GM18858 (cell line): ENCODE data around the gene GULP1.

Experiments used
- ATAC-seq: cut with Tn5 transposase; IDR thresholded peaks from one replicate; pipeline ENCODE4 v1.9.1; 2021; ENCODE audit not compliant: unreplicated experiment

GULP1 gene

DNA sequence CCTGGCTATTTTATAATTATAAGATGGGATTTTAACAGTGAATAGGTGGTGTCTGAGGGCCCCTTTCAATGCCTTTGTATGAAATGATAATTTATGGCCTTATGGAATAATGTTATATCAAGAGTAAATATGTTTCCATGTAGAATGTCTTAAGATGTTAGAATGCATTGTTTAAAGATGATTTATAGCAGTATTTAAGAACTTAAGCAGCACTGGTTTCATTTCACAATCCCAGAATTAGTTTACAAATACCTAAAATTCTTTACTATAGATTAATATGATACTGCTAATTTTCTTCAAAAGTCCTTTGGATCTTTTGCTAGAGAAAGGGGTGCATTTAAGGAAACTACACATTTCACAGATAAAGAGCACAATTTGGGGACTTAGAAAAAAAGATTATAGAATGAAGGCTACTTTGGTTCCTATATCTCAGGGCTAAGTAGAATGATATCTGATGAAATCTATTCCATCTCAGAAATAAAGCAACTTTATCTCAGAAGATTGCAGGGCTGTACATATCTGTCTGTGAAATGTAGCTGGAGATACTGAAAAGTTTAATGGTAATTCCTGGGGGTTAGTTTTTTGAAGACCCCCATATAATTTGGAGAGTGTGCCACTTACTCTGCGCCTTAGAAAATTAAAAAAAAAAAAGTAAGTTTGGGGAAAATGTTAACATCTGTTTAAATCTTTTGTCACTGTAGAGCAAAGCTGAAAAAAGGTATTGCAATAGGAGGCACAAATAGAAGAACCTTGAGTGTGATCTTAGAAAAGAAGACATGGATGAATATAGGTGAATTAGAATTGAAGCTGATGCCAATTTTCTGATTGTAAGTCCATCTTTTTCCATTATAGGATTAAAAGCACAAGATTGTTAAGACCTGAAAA, 123.4 kb downstream of the GULP1 start:
- no peak for ATAC-seq

DNA sequence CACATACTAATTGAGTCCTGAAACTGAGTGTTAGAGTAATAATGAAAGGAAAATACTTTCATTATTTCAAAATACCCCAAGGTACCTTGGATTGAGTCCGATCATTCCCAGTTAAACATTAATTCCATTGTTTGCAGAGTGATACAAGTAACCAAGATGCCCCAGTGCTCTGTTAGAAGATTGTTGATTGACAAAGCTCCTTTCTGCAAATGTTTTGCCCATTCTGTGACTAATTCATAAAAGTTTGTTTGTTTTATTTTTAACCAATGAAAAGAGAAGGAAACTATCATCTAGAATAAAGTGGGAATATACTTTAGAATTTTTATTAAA, 124.0 kb downstream of the GULP1 start:
- no peak for ATAC-seq

DNA sequence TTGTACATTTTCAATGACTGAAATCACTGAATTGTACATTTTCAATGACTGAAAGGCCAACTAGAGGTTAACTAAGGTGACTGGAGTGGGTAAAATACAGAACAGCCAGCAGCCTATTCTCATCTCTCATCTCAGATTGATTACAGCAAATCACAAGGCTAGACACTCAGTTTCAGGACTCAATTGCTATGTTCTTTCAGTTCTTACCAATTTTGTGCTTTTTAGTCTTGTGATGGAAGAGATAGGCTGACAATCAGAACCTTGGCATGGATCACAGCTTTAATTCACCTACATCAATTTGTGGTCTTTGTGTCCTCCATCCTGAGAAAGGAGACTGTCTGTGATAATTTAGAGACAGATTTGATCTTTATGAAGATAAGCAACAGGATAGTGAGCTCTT, 124.7 kb downstream of the GULP1 start:
- peak; percentile 39 for ATAC-seq

DNA sequence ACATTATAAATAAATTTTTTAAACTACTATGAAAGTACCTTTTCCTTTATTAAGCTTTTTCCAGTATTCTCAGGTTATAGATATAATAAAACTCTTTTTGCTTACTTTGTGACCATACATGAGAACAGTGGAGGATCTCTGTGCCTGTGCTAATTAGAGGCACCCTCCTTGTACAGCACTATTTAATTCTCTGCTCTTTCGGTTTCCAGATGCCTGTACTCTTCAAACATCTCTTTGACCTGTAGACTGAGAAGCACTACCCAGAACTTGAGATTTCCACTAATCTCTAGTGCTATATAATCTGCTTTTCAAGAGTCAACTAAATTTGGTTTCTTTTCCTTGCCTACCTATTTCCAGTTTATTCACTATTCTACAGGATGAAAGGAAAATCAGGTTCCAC, 131.1 kb downstream of the GULP1 start:
- no peak for ATAC-seq

DNA sequence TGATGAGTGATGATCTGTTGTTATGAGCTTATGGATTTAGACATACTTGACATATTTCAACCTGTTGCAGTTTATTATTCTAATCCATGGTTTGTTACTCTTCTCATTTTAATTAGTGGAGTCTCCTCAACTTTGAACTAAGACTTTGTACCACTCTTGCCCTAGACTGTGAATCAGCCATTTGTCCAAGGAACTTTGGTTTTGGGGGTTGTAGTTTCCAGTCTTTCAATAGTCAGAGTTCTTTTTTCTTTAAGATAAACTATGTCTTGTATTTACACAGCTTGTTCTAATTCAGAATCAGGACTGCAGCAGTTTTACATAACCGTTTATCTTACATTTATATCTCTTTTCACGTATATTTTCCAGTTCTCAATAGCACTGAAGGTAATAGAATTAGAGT, 133.6 kb downstream of the GULP1 start:
- no peak for ATAC-seq

DNA sequence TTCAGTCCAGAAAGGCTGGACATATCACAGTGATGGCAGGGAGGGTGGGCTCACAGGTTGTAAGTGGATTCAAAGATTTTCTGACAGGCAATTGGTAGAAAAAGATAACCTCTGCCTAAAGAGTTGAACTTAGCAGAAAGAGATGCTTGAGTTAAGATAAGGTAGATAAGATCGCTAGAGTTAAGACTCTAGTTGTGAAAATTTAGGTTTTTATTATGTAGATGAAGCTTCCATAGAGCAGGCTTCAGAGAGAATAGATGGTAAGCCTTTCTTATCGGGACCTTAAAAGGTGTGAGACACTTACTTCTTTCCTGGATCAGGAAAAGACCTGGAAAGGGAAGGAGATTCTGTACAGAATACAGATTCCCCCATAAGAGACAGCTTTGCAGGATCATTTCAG, 134.4 kb downstream of the GULP1 start:
- ATAC-seq: no peak

DNA sequence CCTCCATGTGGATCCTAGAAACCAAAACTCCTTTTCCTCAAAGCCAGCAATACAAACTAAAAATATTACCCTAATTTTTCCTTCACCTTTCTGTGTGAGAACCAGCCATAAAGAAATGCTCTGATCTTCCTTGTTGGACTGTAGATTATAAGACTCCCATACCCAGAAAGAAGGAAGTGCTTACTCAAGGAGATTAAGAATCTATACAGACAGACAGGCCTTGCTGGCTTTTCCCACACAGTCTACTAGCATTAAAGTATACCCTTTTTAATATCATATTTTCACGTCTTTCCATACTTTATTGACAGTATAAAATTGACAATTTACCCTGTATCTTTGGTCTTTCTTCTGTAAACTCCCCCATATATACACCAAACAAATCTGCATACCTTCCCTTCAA, 139.0 kb downstream of the GULP1 start:
- no peak for ATAC-seq

DNA sequence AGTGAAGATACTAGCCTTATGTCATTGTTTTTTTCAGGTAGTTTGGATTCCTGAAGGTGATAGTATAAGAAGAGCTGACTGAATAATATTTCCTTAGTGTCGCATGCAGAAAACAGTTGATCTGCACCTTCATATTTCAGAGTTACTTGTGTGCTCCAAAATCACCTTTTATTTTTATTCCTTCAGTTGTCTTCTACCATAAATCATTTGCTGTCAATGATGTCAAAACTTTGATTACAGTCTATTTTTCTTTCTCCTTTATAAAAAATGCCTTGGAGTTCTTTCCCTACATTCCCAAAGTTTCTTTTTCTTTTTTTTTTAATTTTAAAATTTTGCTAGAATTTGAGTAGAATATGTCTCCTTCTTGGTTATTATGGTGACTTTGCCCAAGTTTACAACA, 142.3 kb downstream of the GULP1 start:
- ATAC-seq: no peak

DNA sequence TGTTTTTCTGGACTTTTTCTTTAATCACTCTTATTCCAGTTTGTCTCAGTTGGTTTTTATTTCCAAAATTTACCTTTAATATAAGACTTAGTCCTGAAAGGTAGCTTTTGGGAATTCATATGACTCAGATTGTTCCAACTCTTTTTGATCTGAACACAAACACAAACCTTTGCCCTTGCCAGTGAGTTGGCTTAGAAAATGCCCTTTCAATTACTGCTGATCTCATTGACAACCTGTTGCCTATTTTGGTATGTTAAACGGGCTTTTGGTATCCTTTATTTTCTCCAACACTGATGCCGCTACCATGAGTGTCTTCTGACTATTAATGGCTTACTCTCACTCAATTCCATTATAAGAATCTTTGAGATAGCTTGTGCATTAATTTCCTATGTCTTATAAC, 143.4 kb downstream of the GULP1 start:
- ATAC-seq: no peak

DNA sequence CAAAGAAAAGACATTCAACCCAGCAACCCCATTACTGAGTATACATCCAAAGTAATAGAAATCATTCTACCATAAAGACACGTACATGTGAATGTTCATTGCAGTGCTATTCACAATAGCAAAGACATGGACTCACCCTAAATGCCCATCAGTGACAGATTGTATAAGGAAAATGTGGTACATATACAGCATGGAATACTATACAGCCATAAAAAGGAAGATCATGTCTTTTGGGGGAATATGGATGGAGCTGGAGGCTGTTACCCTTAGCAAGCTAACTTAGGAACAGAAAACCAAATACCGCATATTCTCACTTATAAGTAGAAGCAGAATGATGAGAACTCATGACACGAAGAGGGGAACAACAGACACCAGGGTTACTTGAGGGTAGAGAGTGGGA, 145.9 kb downstream of the GULP1 start:
- ATAC-seq: no peak

DNA sequence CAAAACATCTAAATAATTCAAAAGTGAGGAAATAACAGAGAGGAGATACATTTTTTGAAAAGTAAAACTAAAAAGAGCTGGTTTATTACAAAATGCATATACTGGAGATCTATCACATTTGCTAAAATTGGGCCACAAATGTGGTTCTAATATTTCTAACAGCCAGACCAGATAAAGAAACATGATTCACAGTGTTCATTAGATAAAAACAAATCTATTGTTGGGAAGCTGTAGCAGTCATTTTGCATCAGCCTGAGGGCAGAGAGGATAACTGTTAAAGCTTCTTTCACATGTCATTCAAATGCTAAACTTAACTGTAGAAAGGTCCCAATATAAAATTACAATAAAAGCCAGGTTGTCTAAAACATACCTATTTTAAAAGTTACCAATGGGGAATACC, 148.3 kb downstream of the GULP1 start:
- no peak for ATAC-seq

DNA sequence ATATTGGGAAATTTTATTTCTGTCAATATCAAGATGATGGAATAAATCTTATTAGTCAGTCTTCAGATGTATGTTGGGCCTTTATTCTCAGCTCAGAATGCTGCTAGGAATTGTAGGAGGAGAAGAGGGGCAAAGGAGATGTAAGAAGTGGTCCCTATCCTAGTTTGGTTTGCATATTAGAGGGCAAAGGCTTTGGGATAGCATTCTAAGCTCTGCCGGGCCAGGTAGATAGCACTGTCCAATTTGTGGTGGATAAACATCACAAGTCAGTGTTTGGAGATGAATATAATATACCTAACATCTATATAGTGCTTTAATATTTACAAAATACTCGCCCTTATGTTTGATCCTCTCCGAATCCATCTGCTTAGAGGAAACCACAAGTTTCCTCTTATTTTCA, 149.2 kb downstream of the GULP1 start:
- ATAC-seq: no peak

DNA sequence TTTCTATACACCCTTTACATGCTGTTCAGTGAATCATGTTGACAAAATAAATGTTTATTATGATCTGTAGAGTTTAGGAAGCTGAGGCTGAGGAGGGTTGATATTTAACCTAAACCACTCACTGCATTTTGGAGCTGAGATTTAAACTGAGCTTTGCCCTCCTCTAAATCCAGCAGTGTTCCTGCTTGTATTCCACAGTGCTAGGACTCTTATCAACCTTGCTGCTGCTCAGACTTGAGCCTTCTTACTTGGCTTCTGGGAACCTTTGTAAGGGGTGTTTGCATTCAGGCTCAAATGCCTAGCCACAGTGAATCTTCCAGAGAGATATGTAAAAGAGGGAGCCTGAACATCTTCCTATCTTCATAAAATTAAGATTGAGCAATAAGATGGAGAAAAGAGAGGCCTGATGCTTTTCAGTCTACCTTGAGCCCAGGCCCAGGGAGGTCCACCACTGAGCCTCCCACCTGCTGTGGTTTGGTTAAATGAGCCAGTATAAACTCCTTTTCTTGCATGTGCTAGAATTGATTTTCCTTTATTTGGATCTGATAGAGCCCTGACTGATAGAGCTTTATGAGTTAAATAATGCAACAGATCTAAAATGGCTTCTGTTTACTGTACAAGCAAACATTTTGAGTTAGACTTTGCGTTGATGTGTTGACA, 149.7 kb downstream of the GULP1 start:
- ATAC-seq: no peak

DNA sequence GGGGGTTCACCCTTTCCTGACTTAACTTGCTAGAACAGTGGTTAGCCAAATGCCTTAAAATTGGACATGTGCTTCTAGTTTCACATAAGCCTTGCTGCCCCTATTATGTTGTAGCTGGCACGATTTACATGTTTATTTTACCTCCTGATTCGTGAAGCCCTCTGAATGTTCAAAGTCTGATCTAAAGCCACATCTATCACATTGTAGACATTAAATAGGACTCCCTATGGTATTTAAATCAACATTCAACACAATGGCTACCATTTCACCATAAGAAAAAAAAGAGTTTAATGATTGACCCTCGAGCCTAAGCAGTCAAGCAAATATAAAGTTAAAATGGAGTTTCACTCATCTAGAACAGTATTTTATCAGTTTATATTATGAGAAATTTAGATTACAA, 151.5 kb downstream of the GULP1 start:
- no peak for ATAC-seq

DNA sequence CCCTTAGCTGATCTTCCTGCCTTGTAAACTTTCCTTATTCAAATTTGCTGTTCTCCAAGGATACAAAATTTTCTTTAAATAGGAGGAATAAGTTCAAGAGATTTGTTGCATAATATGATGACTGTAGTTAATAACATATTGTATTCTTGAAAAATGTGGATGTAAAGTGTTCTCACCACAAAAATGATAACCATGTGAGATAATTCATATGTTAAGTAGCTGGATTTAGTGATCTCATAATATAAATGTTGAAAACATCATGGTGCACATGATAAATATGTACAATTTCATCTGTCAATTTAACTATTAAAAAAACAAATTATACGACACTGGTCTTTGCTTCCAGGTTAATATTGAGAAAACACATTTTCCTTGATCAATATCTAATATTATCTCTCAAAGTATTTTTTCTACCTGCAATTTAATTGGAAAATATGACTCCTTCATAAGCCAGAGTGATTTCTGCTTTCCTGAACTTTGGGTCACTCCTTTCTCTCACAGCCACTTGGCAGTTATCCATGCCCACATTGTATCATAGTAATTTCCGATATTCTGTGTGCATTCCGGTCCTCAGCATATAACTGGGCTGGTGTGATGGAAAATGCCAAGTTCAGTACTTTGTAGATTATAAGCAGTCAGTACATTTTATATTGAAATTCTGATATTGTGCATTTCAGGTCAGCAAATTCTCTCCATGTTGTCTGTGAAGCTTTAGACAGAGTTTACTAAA, 152.6 kb downstream of the GULP1 start:
- no peak for ATAC-seq

DNA sequence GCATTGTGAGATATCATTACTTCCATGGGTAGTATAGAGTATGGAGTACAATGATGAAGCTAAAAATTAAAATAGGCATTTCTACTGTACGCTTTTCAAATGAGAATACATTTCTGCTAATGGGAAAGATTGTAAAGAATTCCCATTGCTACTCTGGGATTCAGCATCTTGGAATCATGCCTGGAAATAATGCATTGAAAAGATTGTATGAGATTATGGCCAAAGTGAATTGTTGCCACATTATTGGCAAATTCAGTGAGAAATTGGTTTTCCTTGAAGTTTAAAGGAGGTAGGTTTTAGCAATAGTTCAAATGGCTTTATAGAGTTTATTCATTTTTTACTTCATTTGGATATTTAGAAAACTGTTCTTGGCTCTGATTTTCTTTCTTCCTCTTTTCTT, 157.9 kb downstream of the GULP1 start:
- no peak for ATAC-seq

DNA sequence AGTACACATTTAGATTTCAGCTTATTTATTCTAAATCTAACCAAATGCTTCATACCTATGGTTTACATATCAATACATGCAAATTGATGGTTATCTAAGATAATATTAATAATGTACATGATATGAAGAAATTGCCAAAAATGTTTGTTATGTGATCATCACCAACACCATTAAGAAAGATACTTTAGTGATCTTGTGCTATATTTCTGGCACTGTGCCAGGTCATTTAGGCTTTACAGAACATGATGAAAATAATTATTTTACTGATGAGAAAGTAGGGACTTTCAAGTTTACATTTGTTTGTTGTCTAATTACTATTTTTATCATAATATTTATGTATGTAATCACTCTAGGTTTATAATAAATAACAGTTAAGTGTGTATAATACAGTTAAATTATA, 158.3 kb downstream of the GULP1 start:
- ATAC-seq: no peak

DNA sequence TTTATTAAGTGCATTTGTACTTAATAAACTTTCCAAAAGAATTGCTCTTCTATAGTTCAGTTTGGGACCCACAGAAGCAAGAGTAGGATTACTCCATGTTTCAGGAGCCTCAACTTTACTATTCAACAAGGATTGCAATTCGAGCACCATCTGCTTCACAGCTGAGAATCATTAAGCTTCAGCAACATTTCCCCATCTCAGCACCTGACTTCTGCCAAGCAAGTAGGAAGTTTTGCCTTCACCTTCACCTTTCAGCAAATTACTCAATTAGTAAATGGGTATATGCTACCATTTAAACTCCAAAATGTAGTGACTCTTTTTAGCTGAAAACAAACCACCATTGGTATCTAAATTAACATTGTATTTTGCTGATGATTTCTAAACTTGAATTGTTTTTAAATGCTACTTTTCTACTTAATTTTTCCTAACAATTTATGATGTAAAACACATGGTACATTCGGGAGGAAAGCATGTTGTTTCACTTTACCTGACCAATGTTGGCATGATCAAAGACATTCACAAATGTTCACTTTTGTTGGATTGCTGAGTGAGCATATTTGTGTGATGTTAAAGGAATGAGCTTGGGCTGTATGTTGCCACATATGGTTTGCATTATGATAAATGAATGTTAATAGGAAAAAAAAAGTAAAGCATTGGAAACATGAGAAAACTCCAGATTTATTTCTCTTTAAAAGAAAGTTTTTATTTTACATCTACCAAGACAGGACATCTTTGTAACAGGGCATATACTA, 159.2 kb downstream of the GULP1 start:
- ATAC-seq: no peak

DNA sequence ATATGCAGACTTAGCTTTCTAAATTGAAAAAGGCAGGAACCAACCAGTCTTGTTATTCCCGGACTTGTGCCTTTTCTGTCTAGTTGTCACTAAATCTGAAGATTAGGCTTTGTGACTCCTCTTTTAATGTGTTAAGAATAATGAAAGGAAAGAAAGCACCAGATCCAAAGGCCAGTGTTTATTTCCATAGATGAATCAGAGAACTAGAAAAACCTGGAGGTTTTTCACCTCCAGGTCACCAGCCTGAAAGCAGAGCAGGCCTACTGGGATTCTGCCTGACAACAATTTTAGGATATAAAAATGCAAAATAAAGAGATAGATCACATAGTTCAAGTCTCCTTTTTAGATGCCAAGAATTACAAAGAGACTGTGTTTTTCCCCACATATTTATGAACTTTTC, 160.4 kb downstream of the GULP1 start:
- ATAC-seq: no peak

DNA sequence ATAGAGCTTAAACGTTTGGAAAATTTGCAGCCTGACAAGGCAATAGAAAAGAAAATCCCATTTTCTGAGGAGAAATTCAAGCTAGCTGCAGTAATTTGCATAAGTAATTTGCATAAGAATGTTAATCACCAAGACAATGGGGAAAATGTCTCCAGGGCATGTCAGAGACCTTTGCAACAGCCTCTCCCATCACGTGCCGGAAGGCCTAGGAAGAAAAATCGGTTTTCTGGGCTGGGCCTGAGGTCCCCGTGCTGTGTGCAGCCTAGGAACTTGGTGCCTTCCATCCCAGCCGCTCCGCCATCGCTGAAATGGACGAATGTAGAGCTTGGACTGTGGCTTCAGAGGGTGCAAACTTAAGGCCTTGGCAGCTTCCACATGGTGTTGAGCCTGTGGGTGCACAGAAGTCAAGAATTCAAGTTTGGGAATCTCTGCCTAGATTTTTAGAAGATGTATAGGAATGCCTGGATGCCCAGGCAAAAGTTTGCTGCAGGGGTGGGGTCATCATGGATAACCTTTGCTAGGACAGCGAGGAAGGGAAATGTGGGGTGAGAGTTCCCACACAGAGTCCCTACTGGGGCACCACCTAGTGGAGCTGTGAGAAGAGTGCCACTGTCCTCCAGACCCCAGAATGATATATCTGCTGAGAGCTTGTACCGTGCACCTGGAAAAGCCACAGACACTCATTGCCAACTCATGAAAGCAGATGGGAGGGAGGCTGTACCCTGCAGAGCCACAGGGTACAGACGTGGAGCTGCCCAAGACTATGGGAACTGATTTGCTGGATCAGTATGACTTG, 164.6 kb downstream of the GULP1 start:
- no peak for ATAC-seq

DNA sequence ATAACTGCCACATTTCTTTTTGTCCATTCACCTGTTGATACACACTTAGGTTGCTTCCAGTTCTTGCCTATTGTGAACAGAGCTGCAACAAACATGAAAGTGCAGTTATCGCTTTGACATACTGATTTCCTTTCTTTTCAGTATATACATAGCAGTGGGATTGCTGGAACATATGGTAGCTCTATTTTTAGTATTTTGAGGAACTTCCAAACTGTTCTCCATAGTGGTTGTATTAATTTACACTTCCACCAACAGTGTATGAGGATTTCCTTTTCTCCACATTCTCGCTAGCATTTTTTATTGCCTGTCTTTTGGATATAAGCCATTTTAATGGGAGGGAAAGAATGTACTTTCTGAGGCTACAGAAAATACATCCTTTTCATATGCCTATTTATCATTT, 167.4 kb downstream of the GULP1 start:
- ATAC-seq: no peak
